ENCODE data around the gene NTHL1. TPM values are rescaled to one million over a fixed set of nuclear protein-coding genes. Genes with fewer than 3 reads are reported as not detected.
A peak's percentile ranks its signal among the peaks of the same experiment; 100 is the strongest.

The NTHL1 gene
- total RNA-seq, 1 donor from 2014 or later: 22.8 TPM

DNA sequence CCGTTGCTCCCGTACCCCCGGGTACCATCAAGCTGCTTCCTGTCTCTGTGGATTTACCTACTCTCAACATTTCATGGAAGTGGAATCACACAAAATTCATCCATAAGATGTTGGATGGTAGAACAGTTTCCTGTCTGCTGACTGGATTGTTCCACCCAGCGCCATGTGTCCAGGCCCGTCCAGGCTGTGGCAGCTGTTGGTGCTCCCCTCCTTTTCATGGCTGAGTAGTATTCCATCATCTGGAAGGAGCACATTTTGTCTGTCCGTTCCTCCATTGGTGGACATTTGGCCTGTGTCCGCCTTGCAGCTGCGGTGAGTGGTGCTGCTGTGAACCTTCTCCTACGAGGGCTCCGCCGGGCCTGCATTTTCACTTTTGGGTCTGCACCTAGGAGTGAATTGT, 18.5 kb upstream of the NTHL1 start:
- no peak for DNase-seq (ENCODE audit: low read depth in 2 of 2)

DNA sequence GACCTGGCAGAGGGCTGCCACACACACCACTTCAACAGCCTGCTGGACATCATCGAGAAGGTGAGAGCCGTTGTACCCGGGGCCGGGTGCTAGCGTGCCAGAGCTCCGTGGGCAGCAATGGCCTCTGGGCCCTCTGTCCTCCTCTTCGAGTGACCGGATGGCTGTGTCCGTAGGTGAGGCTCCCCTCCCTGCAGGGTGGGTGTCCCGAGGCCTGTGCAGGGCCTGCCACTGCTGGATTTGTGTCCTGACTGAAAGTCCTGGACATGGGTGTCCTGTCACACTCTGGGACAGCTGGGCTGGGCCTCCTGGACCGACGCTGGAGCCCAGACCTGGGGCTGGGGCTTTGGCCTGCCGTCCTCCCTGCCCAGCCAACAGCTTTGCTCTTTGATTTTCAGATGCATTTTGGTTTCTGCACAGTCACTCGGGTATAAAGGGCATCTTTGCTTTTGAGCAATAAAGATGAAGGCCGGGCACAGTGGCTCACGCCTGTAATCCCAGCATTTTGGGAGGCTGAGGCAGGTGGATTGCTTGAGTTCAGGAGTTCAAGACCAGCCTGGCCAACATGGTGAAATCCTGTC, 16.8 kb upstream of the NTHL1 start:
- no peak for DNase-seq (ENCODE audit: low read depth in 2 of 2)

DNA sequence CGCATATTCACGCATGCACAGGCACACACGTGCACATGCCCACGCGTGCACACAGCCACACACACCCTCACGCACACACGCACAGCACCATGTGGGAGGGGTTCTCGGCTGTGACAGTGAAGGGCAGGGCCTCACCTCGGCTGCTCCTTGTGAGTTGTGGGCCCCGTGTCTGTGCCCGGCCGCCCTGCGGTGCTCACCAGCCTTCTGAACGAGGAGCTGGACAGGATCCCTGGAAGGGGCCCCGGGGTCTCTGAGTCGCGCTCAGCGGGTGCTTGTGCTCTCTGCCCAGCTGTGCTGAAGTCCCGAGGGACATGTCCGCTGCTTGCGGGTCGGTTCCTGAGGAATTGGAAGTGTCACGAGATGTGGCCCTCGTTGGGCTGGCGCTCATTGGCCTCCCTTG, 16.2 kb upstream of the NTHL1 start:
- no peak for DNase-seq (ENCODE audit: low read depth in 2 of 2)

DNA sequence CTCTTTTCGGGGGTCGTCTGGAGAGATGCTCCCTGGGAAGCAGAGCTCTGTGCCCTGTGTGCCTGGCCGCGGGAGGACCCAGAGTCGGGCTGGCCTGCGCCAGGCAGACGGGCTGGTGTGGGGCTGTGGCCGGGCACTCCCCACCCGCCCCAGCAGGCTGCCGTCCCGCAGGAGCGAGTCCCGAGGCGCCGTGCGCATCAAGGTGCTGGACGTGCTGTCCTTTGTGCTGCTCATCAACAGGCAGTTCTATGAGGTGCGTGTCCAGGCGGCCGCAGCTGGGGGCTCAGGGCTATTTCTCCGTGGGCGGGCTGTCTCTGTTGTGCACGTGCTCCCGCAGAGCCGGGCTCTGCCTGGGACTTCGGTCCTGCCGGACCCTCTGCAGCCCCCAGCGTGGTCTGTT, 15.2 kb upstream of the NTHL1 start:
- no peak for DNase-seq (ENCODE audit: low read depth in 2 of 2)

DNA sequence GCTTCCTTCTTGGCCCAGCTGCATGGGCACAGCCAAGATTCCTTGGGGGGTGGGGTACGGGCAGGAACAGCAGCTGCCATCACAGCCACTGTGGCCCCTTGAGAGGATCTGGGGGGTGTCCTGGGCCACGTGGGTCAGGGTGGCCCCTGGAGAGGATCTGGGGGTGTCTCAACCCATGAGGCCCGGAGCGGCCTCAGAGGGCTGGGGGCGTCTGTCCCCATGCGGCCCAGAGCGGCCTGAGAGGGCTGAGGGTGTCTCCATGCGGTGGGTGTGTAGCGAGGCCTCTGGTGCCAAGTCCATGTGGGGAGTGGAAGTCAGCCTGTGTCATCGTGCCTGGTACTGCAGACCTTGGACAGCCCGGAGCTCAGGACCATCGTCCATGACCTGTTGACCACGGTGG, 13.9 kb upstream of the NTHL1 start:
- no peak for DNase-seq (ENCODE audit: low read depth in 2 of 2)

DNA sequence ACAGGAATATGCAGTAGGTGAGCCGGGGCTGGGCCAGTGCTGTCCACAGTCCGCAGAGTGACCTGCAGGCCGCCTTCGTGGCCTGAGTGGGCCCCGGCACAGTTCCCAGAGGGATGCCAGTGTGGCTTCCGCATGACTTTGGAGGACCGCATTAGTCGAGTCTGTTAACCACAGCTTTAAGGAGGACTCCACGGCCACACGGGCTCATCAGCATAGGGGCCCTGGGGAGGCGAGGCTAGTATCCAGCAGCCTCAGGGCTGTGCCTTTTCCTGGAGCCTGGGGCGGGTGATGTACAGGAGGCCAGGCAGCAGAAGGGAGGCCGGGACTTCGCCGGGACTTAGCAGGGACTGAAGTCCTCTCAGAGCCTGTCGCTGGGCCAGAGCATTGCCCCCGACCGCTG, 13.4 kb upstream of the NTHL1 start:
- no peak for DNase-seq (ENCODE audit: low read depth in 2 of 2)

DNA sequence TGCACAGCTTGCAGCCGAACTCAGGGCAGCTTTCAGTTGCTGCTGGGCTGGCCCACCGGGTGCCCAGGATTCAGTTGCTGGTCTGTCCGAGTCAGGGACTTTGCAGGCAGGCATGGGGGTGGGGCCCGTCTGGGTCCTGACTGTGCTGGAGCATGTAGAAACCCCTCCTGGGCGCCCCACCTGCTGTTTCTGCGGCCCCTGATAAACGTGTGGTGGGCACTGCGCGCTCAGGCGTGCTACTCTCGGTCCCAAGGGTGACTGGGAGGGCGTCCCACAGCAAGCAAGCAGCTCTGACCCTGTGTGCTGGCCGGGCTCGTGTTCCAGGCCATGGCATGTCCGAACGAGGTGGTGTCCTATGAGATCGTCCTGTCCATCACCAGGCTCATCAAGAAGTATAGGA, 12.7 kb upstream of the NTHL1 start:
- no peak for DNase-seq (ENCODE audit: low read depth in 2 of 2)

DNA sequence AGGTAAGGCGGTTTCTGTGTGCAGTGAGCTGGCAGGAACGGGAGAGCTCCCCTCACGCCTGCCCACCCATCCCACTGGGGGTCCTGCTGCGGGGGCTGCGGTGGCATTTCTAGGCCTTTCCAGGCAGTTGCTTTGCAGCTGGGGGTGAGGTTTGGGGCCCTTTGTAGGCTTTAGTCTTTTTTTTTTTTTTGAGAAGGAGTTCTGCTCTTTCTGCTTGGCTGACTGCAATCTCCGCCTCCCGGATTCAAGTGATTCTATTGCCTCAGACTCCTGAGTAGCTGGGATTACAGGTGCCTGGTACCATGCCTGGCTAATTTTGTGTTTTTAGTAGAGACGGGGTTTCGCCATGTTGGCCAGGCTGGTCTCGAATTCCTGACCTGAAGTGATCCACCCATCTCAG, 11.2 kb upstream of the NTHL1 start:
- no peak for DNase-seq (ENCODE audit: low read depth in 2 of 2)

DNA sequence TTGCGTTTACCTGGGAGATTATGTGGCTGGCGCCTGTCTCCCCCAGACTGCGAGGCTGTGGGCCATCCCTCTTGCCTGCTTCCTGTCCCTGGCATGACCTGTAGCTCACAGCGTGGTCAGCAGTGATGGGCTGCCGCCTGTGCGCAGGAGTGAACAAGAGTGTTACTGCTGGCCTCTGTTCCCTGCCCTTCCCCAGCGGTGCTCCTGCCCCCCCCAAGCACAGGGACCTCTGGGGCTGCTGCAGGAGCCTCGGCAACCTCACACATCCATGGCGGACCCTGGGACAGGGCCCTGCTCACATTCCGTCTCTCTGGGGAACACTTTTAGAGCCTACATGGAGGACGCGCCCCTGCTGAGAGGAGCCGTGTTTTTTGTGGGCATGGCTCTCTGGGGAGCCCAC, 10.8 kb upstream of the NTHL1 start:
- no peak for DNase-seq (ENCODE audit: low read depth in 2 of 2)

DNA sequence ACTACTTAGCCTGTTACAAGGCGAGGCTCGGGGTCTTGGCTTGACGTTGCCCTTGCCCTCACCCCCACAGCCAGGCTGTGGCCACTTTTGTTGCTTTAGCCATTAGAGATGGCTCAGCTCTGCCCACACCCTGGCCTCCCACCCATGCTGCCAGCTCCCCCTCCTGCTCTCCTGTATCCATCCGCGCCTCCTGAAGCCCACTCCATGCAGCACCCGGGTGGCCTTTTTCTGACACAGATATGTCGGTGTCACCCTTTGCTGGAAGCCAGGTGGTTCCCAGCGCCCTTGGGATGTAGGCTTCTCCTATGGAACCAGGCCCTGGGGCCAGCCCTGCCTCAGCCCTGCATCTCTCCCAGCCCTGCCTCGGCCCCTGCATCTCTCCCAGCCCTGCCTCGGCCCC, 9.8 kb upstream of the NTHL1 start:
- DNase-seq (ENCODE audit: low read depth in 2 of 2): no peak

DNA sequence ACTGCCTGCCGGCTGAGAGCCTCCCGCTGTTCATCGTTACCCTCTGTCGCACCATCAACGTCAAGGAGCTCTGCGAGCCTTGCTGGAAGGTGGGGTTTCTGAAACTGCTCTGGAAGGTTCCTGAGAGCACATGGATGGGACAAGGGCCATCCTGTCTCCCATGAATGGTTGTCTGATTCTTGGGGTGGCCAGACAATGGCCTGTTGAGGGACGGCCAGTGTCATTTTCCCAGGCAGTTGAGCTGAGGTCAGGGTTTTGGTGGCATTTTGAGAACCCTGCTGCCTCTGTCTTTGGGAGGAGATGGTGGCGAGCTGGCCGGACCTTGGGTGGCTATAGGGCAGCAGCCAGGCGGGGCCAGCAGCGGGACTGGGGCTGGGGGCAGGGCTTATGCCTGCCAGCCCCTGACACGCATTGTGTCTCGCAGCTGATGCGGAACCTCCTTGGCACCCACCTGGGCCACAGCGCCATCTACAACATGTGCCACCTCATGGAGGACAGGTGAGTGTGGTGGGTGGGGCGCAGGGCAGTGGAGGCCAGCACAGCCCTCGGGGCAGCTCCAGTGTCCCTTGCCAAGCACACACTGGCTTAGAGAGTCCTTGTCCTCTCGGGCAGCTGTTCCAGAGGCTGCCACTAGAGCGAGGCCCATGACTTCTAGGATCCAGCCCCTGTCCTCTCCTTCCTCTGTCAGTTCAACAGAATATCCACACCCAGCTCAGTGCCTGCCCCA, 9.2 kb upstream of the NTHL1 start:
- DNase-seq (ENCODE audit: low read depth in 2 of 2): no peak

DNA sequence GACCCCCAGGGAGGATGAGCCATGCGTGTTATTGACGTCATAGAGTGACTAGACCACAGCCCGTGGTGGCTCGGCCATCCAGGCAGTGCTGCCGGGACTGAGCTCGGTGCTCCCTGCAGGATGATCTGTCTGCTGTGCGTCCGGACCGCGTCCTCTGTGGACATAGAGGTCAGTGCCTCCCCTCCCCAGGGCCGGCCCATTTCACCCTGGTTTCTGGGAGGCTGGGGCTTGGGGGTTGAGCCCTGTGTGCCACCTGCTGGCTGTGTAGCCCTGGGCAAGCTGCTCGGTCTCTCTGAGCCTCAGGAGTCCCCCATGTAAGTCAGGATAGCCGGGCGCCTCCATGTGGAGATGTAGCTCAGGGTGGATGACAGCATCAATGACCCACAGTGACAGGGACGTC, 8.4 kb upstream of the NTHL1 start:
- peak; percentile 47 to 70 for DNase-seq (ENCODE audit: low read depth in 2 of 2)

DNA sequence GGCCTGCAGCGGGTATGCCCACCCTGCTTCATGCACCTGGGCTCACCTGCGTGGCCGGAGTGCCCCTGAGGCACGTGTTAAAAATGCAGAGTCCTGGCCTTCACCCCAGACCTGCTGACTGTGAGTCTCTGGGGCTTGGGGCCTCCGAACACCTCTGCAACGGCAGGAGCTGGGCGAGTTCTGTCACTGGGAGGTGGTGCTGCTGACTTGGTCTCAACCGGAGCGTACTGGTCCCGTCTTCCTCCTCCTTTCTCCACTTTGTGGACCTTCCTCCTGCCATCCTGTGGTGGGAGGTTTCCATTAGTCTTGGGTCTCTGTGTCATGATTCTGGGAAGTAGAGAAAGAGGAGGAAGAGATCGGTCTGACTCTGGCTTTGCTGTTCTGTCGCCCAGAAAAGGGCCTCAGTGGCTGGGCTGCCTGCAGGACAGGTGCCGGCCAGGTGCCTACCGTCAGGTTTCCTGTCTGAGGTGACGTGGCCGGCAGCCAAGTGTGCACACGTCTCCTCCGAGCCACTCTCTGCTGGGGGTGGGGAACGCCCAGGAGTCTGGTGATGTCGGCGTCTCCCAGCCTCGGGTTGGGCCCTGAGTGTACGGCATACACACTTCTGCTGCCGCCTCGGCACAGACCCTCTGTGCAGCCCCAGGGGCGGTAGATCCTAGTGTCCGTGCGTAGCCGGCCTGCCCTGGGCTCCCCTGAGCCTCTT, 7.1 kb upstream of the NTHL1 start:
- no peak for DNase-seq (ENCODE audit: low read depth in 2 of 2)

DNA sequence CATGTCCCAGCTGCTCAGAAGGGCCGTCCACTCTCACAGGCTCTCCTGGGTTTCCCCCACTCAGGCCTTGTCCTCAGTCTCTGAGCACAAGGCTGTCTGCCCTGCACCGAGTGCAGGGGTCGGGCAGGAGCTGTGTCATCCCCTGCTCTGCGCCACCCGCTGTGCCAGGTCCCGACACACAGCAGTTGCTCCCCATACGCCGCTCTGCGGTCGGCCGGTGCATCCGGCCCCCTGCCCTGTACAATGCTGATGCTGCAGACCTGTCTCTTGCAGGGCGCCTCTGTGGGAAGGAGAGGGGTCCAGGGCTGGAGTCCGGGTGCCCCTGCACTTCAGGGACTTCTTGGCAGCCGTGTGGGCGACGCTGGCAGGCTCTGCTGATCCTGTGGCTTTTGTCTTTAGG, 6.3 kb upstream of the NTHL1 start:
- DNase-seq (ENCODE audit: low read depth in 2 of 2): no peak

DNA sequence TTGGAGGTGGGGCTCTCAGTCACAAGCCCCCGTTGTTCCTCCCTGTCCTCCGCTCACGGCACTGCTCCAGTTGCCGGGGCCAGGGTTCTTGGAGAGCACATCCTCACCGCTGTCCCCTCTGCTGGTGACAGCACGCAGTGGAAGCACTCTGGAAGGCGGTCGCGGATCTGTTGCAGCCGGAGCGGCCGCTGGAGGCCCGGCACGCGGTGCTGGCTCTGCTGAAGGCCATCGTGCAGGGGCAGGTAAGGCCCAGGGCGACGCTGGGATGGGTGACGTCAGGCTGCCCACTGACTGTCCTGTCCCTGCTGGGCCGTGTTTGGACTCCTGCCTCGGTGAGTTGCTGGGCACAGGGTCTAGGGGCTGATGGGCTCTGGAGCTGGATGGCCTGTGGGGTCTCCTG, 5.6 kb upstream of the NTHL1 start:
- DNase-seq (ENCODE audit: low read depth in 2 of 2): no peak

DNA sequence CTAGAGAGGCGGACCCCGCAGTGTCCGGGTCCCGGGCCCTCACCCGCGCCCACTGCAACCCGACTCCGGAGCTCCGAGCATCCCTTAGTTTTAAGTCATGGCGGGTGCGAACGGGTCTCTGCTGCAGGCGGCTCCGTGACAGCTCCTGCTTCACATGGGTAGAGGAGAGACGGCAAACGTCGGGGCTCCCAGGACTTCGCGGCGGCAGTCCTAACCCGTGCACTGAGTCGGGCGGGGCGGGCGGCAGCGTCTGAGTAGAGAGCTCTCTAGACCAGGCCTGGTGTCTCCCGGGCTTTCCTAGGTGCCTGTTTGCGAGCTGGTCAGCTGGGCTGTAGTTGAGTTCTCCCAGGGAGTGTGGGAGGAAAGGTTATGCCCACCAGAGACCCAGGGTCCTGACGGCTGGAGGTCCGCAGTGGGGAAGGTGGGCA, 496 bp upstream of the NTHL1 start:
- DNase-seq (ENCODE audit: low read depth in 2 of 2): peak in 1 of 2 donors; percentile 26

DNA sequence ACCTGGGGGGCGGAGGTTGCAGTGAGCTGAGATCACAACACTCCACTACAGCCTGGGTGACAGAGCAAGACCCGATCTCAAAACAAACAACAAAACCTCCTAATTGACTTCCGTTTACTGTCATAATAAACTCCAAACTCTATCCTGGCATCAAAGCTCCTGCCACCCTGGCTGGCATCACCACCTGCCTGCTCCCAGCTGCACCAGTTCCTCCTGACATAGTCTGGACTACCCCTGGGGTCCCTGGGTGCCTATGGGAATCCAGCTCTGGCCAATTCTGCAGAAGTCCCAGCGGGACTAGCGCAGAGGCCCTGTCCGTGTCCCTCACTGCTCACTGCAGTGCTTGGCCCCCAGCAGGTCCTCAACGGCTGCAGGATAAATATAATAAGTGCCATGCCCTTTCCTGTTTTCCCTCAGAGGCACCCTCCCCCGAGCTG, 723 bp downstream of the NTHL1 start:
- no peak for DNase-seq (ENCODE audit: low read depth in 2 of 2)

DNA sequence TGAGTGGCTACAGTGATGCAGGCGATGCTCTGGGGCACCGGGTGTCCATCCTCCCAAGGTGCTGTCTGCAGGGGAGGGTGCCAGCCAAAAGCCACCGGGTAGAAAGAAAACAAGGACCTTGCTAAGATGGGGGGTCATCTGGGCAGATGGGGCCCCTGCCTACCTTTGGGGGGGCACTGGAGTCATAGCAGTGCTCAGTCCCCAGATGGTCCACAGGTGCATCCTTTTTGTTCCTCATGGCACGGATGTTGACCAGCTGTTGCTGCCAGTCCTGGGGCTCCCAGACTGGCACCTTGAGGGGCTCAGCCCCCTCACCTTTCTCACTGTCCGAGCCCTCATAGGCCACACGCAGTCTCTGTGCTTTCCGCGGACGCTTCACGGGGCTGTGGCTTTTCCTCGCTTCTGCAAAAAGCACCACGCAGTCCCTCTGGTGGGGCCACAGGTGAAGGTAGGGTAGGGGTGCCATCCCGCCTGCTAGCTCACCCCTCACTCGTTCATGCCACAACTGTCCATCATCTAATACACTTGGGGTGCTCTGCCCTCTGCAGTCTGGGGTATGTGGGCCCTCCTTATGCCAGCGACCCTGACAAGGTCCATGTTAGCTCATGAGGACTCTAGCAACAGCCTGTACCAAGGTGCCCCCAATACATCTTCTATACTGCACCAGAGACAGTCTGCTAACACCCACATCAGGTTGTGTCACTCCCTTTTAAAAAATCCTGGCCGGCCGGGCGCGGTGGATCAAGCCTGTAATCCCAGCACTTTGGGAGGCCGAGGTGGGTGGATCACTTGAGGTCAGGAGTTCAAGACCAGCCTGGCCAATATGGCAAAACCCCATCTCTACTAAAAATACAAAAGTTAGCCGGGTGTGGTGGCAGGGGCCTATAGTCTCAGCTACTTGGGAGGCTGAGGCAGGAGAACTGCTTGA, 1.4 kb downstream of the NTHL1 start:
- DNase-seq (ENCODE audit: low read depth in 2 of 2): no peak

DNA sequence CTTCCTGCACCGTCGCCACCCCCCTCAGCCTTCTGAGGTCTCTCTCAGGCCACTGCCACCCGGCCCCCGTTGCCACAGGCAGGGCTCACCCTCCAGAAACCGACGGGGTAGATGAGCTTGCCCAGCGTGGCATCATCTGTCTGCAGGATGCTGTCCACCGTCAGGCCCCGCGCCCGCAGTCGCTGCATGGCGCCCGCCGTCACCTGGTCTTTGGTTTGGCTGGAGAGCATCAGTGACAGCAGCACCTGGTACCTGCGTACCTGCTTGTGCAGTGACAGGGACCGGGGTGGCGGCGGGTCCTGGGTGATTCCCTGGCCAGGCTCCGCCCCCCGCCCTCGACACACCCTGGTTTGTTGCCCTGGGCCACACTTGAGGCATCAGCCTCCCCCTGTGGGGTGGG, 3.1 kb downstream of the NTHL1 start:
- no peak for DNase-seq (ENCODE audit: low read depth in 2 of 2)

DNA sequence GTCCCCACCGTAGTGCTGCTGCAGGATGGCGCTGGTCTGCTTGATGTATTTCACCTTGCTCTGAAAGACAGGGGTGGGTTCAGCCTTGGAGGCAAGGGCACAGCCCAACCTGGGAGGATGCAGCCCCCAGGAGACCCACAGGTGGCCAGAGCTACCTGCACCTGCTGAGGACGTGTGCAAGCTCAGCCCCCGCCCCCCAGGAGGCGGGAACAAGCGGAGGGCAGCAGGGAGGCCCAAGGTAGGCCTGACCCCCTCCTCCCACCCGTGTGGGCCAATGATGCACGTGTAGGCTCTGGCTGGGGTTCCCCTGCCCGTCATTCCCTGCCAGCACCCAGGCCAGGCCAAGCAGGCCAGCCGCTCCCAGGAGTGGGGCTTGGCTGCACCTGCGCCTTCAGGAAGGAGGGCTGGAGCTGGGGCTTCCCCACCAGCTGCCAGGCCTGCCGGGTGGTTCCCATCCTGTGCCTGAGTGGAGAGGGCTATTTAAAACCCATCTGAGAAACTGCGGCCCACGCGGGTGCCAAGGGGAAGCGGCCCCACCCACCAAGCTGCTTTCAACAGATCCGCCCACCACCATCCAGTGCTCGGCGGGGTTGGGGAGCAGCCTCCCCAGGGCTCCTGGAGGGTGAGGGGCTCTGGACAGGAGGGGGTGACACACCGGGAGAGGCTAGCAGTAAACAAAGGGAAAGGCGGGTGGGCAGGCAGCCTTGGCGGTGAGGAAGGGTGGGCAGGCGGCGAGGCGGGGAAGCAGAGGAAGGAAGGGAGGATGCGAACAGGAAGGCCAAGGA, 3.8 kb downstream of the NTHL1 start:
- DNase-seq (ENCODE audit: low read depth in 2 of 2): peak; percentile 44 to 76

Measured in lung microvascular endothelial cell (primary cell).